ENCODE results near the gene GSK3B. TPM values are rescaled to one million over a fixed set of nuclear protein-coding genes. Genes with fewer than 3 reads are reported as not detected.

Gene GSK3B
- total and polyA plus RNA-seq, 10 of the 15 experiments (the other 5 are each of a cell fraction or from before 2014, with no cell fraction given), result 8.5 to 49.8 (median 25.5) TPM

- TF ChIP-seq HDAC2 (IDR thresholded peaks at IDR 0.05) (no peak), ESRRA (IDR thresholded peaks at IDR 0.05; ENCODE audit: low read length) (no peak), DPF2 (IDR thresholded peaks at IDR 0.05) (no peak), MTA3 (IDR thresholded peaks at IDR 0.05; ENCODE audit: borderline replicate concordance, low read length) (no peak), JUND (IDR thresholded peaks at IDR 0.05; ENCODE audit: low read depth, low read length) (no peak), KLF5 (IDR thresholded peaks at IDR 0.05; ENCODE audit: partially characterized antibody) (no peak)
- TF ChIP-seq, protein P1, sequence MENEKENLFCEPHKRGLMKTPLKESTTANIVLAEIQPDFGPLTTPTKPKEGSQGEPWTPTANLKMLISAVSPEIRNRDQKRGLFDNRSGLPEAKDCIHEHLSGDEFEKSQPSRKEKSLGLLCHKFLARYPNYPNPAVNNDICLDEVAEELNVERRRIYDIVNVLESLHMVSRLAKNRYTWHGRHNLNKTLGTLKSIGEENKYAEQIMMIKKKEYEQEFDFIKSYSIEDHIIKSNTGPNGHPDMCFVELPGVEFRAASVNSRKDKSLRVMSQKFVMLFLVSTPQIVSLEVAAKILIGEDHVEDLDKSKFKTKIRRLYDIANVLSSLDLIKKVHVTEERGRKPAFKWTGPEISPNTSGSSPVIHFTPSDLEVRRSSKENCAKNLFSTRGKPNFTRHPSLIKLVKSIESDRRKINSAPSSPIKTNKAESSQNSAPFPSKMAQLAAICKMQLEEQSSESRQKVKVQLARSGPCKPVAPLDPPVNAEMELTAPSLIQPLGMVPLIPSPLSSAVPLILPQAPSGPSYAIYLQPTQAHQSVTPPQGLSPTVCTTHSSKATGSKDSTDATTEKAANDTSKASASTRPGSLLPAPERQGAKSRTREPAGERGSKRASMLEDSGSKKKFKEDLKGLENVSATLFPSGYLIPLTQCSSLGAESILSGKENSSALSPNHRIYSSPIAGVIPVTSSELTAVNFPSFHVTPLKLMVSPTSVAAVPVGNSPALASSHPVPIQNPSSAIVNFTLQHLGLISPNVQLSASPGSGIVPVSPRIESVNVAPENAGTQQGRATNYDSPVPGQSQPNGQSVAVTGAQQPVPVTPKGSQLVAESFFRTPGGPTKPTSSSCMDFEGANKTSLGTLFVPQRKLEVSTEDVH (IDR thresholded peaks at IDR 0.05; ENCODE audit: low read depth, partially characterized antibody), result no peak
Observed at GRCh38 chr3:119778176-119778575, 316.1 kb downstream of the GSK3B start (continued).

DNA sequence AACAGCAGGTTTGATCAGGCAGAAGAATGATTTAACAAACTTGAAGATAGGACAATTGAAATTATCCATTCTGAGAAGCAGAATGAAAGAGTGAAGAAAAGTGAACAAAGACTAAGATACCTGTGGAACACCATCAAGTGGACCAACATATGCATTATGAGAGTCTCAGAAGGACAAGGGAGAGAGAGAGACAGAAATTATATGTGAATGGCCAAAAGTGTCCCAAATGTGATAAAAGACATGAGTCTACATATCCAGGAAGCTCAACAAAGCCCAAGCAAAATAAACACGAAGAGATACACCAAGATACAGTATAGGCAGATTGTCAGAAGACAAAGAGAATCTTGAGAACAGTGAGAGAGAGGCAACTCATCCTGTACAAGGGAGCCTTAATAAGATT, 317.9 kb downstream of the GSK3B start:
- no peak for ATAC-seq
- Histone ChIP-seq H3K9me3 (replicated peaks; ENCODE audit: control insufficient read depth, insufficient read depth, low read length) (no peaks in the 10 kb centered on the region), H4K20me1 (ENCODE audit: control insufficient read depth, insufficient read depth) (no peaks in the 10 kb centered on the region), H3K4me3 (no peak overlapping the region), H3K79me2 (ENCODE audit: control insufficient read depth, insufficient read depth, low read length) (no peaks in the 10 kb centered on the region), H2AFZ (ENCODE audit: control insufficient read depth, low read depth, low read length) (no peak overlapping the region), H3K4me1 (ENCODE audit: control insufficient read depth, insufficient read depth, low read length) (peaks cover 18% of the 10 kb centered on the region; the same call in 1 of the 2 replicates), H3K9ac (ENCODE audit: control insufficient read depth, insufficient read depth, low read length) (no peak overlapping the region), H3K27me3 (replicated peaks in 1 of 2; ENCODE audit: control insufficient read depth in 2 of 2, insufficient read depth in 2 of 2, low read length in 1 of 2) (no peaks in the 10 kb centered on the region), H3K27ac (ENCODE audit: control insufficient read depth, insufficient read depth) (no peak overlapping the region), H3K4me2 (ENCODE audit: control insufficient read depth, insufficient read depth) (no peak overlapping the region), H3K36me3 (ENCODE audit: control insufficient read depth in 2 of 2, insufficient read depth in 2 of 2, low read length in 1 of 2) (no peaks in the 10 kb centered on the region)
- WGBS (ENCODE audit: insufficient coverage, insufficient replicate concordance, low lambda C conversion rate, missing lambda C conversion rate), result 0% methylated on average over 1 of the region's 1 CpG
- BruUV-seq (replicated peaks), result no TSS peak
- ChIA-PET RAD21 (ENCODE audit: unreplicated experiment) (no interaction called here), POLR2A (no interaction called here), CTCF (interaction anchor here (0.6 to 0.9 kb wide), 2 partner anchors 35 to 84 kb away, joined by 3 to 4 read pairs; no protein-coding TSS in a partner anchor), SMC1A (ENCODE audit: uncharacterized antibody, unreplicated experiment) (no interaction called here)
- in situ Hi-C loops (cut with MboI), result no loop called here
- FAIRE-seq, result no peak
- intact Hi-C loops (cut with micrococcal nuclease; ENCODE audit: unreplicated experiment), result no loop called here
- TF ChIP-seq, protein P2, sequence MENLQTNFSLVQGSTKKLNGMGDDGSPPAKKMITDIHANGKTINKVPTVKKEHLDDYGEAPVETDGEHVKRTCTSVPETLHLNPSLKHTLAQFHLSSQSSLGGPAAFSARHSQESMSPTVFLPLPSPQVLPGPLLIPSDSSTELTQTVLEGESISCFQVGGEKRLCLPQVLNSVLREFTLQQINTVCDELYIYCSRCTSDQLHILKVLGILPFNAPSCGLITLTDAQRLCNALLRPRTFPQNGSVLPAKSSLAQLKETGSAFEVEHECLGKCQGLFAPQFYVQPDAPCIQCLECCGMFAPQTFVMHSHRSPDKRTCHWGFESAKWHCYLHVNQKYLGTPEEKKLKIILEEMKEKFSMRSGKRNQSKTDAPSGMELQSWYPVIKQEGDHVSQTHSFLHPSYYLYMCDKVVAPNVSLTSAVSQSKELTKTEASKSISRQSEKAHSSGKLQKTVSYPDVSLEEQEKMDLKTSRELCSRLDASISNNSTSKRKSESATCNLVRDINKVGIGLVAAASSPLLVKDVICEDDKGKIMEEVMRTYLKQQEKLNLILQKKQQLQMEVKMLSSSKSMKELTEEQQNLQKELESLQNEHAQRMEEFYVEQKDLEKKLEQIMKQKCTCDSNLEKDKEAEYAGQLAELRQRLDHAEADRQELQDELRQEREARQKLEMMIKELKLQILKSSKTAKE (IDR thresholded peaks at IDR 0.05; ENCODE audit: low read depth, poor library complexity, severe bottlenecking), result no peak
- TF ChIP-seq SMAD1 (IDR thresholded peaks at IDR 0.05; ENCODE audit: low read depth, partially characterized antibody) (no peak), JUNB (IDR thresholded peaks at IDR 0.05) (no peak), NFXL1 (IDR thresholded peaks at IDR 0.05; ENCODE audit: borderline replicate concordance) (no peak)
- TF ChIP-seq, protein P3, sequence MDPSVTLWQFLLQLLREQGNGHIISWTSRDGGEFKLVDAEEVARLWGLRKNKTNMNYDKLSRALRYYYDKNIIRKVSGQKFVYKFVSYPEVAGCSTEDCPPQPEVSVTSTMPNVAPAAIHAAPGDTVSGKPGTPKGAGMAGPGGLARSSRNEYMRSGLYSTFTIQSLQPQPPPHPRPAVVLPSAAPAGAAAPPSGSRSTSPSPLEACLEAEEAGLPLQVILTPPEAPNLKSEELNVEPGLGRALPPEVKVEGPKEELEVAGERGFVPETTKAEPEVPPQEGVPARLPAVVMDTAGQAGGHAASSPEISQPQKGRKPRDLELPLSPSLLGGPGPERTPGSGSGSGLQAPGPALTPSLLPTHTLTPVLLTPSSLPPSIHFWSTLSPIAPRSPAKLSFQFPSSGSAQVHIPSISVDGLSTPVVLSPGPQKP (IDR thresholded peaks at IDR 0.05; ENCODE audit: low read depth, low read length), result no peak
- no peak for DNase-seq (ENCODE audit: low read depth, low spot score)
